H1 (cell line): ENCODE results near the gene PLCB1. TPM values are rescaled to one million over a fixed set of nuclear protein-coding genes. Genes with fewer than 3 reads are reported as not detected.

Experiments used
- EP300 ChIP-seq, 2 experiments: IDR thresholded peaks; 1 replicate in 1 of 2; 2 replicates in 1 of 2; pipeline ENCODE4 v1.6.1; 2011 to 2012; ENCODE audit warnings: low read depth in 2 of 2, low read length in 2 of 2, mild to moderate bottlenecking in 2 of 2, borderline replicate concordance in 1 of 2, inconsistent platforms in 1 of 2, moderate library complexity in 1 of 2
- KDM4A ChIP-seq: IDR thresholded peaks from one replicate; pipeline ENCODE4 v1.7.1; 2012; ENCODE audit warnings: low read depth, mild to moderate bottlenecking, moderate library complexity, low read length, inconsistent platforms; ENCODE audit not compliant: severe bottlenecking
- RBBP5 ChIP-seq: IDR thresholded peaks from 2 replicates; pipeline ENCODE4 v1.7.1; 2012; ENCODE audit warnings: low read depth, mild to moderate bottlenecking, inconsistent platforms, low read length, moderate library complexity, borderline replicate concordance
- polyA plus RNA-seq, 7 experiments: library from polyadenylated mRNA; depleted of rRNA in 3 of 7; stranded (reverse) in 5 of 7; unstranded in 2 of 7; fragments of >200 nt in 5 of 7; fragments of 200-250 nt in 2 of 7; gene quantifications; 1 replicate in 5 of 7; 2 replicates in 1 of 7; 4 replicates in 1 of 7; pipeline versions ENCODE4 v1.2.1 to v1.2.3, GENCODE V29; 2011 to 2013; ENCODE audit warnings: missing spikeins in 2 of 7, mixed read lengths in 2 of 7
- total RNA-seq: library from RNA; stranded (reverse); fragmentation: NEBNext Ultra II Directional; extraction: Animal tissue kit (Norgen Biotek cat#: 25700); gene quantifications from 2 replicates; pipeline ENCODE4 v1.2.1, GENCODE V29; 2021
- TF ChIP-seq, protein P1 (sequence below): IDR thresholded peaks from 2 replicates; pipeline ENCODE4 v1.6.1; 2011; ENCODE audit warnings: low read length, improper control_type of control experiment

The PLCB1 gene
- total and polyA plus RNA-seq, 2 of the 8 experiments (the other 6 are each of a cell fraction or from before 2014, with no cell fraction given): 2.6 to 9.1 TPM

DNA sequence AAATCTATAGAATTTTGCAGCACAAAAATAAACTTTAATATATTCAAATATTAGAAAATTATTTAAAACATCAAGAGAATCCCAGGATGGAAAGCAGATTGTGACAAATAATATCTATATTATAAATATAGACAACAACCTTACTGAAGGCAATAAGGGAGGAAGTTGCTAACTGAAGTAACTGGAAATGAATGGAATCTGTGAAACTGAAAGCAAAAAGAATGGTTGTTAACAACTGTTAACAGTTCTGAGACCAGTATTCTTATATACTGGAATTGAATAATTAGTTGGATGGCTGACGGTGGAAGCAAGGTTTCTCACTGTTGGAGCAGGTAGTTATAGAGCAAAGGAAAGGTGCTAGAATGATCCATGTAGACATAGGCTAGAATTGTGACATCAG, 220.4 kb downstream of the PLCB1 start (continued):
- TF ChIP-seq, protein P1, sequence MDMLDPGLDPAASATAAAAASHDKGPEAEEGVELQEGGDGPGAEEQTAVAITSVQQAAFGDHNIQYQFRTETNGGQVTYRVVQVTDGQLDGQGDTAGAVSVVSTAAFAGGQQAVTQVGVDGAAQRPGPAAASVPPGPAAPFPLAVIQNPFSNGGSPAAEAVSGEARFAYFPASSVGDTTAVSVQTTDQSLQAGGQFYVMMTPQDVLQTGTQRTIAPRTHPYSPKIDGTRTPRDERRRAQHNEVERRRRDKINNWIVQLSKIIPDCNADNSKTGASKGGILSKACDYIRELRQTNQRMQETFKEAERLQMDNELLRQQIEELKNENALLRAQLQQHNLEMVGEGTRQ: no peak
- TF ChIP-seq KDM4A: no peak
- TF ChIP-seq RBBP5: no peak
- TF ChIP-seq EP300 (IDR thresholded peaks at IDR 0.05; ENCODE audit: borderline replicate concordance in 1 of 2, low read depth in 2 of 2, low read length in 2 of 2): no peak
